D721Med (cell line): ENCODE results near the gene CA10.

Source experiments
- DNase-seq: peaks from one replicate; pipeline ENCODE4 v3.0.0; 2011; ENCODE audit warnings: low spot score; ENCODE audit not compliant: insufficient read length
- FAIRE-seq: peaks from 2 replicates; lab custom pipeline; 2011; peaks lifted over from hg19 to GRCh38; lab: Jason Lieb, UNC
- TF ChIP-seq, protein P1 (sequence below): IDR thresholded peaks from 2 replicates; pipeline ENCODE4 v1.5.1; 2012; ENCODE audit warnings: mild to moderate bottlenecking, control low read depth; ENCODE audit not compliant: insufficient read depth; ENCODE audit errors: missing control alignments

The CA10 gene

DNA sequence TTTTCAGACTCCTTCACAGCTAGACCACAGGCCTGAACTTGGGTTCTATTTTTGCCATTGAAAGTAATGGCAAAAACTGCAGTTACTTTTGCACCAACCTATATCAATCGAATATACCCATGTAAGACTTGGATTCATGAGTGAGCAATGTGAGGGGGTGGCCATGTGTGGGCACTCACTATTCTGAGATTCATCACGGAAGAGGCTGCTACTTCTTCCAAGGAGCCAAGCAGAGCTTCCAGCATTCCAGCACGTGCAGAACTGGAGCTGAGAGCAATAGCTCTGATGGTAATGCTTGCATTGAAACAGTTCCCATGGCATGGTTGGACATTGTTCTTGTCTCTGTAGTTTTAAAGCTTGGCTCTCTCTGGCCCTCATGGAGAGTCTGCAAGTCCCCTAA, 327.6 kb downstream of the CA10 start:
- FAIRE-seq (no peak), DNase-seq (no peak)
- TF ChIP-seq, protein P1, sequence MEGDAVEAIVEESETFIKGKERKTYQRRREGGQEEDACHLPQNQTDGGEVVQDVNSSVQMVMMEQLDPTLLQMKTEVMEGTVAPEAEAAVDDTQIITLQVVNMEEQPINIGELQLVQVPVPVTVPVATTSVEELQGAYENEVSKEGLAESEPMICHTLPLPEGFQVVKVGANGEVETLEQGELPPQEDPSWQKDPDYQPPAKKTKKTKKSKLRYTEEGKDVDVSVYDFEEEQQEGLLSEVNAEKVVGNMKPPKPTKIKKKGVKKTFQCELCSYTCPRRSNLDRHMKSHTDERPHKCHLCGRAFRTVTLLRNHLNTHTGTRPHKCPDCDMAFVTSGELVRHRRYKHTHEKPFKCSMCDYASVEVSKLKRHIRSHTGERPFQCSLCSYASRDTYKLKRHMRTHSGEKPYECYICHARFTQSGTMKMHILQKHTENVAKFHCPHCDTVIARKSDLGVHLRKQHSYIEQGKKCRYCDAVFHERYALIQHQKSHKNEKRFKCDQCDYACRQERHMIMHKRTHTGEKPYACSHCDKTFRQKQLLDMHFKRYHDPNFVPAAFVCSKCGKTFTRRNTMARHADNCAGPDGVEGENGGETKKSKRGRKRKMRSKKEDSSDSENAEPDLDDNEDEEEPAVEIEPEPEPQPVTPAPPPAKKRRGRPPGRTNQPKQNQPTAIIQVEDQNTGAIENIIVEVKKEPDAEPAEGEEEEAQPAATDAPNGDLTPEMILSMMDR: no peak

DNA sequence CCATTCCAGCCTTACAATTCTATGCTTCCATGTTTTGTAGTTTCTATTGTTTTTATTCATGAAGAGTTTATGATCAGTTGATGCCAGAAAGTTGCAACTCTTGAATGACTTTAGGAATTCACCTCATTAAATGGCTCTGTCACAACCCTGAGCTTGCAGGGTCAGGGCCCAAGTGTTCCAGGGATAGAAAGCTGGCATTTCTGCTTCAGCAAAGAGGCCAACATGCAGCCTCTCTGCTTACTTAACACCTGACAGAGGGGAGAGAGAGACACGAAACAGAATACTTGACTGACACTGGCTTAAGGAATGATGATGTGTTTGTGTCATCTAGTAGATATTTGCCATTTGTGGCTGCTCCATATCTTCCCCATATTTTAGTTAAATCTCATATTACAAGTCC, 328.1 kb downstream of the CA10 start:
- DNase-seq (no peak), FAIRE-seq (no peak)
- TF ChIP-seq, protein P1: no peak

DNA sequence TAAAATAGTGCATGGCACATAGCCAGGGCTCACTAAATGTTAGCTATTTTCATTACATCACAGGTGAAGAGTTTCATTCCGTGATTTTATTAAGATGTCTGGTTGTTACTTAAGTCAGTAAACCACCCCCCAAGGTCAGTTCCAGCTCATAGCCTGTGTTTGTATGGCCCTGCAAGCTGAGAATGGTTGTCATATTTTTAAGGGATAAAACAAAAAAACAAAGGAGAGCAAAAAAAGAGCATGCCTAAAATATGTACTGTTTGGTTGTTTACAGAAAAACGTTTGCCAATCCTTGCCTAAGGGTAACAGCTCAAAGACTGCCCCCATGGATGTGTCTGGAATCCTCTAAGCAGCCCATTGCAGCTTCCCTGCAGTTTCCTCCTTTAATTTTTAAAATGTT, 329.6 kb downstream of the CA10 start:
- no peak for FAIRE-seq
- DNase-seq: no peak

DNA sequence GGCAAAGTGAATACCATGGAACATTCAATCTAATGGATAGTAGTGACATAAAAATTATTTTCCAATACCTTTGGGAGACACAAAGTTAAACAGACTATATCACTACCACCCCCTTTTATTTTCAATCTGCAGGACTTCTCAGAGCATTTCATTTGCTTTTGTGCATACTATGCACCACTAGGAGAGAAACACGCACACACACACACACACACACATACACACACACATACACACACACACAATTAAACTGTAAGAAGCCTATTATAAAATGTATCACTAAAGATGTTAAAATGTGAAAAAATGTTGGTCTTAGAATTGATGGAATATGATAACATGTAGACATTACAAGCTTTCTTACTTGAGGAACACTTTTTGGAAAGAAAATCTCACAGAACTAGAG, 331.4 kb downstream of the CA10 start:
- TF ChIP-seq, protein P1: no peak
- FAIRE-seq (no peak), DNase-seq (no peak)

More for the DNA sequence above, 329.6 kb downstream of the CA10 start:
- TF ChIP-seq, protein P1: no peak

DNA sequence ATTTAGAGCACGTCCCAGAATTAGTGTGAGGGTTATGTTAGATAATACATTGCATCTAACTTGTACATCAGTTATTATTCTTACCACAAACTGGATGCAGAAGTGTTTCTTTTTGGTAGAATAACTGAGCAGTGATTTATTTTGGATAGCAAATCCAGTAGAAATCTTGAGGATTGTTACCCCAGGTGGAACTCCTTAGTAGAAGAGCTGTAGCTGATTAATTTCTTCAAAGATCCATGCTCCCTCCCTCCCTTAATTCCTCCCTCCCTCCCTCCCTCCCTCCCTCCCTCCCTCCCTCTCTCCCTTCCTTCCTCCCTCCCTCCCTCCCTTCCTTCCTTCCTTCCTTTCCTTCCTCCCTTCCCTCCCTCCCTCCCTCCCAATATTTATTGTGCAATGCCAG, 337.7 kb downstream of the CA10 start:
- TF ChIP-seq, protein P1: no peak
- no peak for DNase-seq
- FAIRE-seq: no peak

DNA sequence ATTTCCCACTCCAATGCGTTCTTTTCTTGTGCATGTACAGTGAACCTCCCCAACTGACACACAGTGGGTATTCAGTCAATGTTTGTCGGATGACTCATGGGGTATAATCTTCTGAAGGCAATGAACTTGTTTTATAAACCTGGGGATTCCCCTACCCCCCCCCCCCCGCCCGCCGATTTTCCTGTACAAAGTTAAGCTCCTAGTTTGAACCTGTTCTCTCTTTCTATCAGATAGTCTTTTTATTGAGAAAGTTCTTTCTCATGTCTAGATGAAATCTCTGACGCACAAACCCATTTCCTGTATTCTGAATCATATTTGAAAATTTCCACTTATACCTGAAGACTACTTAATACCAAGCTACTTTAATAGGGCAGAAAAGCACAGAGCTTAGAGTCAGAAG, 338.3 kb downstream of the CA10 start:
- DNase-seq: no peak
- TF ChIP-seq, protein P1: no peak
- FAIRE-seq: no peak

DNA sequence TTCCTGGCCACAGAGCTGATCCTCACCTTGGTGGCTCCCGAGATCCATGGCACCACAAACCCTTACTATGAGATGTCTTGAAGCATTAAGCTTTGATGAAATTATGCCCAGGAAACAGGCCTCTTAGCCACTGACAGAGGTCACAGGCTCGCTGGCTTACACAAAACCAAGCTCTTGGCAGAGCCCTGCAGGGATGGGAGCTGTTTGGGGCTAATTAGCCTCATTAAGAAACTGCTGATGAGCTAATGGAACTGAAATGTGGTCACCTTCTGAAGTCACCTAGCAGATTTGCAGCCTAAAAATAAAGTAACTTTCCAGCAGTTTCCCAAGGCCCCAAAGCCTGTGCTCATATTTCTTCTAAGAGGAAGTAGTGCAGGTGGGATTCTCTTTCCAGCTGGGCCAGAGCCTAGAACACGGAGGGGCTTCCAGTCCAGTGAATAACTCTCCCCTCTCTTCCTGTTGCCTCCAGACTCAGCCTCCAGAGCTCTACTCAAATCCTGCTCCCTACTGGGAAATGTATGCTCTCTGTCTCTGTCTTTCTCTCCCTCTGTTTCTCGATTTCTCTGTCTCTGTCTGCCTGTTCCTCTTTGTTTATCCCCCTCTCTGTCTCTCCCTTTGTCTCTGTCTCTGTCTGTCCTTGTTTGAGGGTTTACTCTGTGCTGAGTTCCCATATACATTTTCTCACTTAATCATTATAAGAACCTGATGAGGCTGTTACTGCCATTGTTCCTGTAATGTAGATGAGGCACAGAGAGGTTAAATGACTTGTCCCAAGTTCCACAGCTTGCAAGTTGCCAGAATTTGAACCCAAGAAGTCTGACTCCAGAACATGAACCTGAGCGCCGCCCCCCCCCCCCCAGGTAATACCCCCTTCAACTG, 338.9 kb downstream of the CA10 start:
- DNase-seq (no peak), FAIRE-seq (no peak)
- TF ChIP-seq, protein P1: no peak
